Coronary artery (tissue), 2 donors: ENCODE measurements around the gene PSME1.

ENCODE experiments used
- DNase-seq: peaks from one replicate; pipeline ENCODE4 v3.0.0-alpha.2; 2017; ENCODE audit warnings: low spot score
- H3K27ac ChIP-seq, 2 donors: fragments of 200-600 bp; sonication (generic); one replicate each; pipeline ENCODE4 v1.5.1; 2016 to 2019
- H3K4me3 ChIP-seq: fragments of 200-600 bp; sonication (generic); 2 replicates; pipeline ENCODE4 v1.5.1; 2016; ENCODE audit warnings: mild to moderate bottlenecking, moderate library complexity
- TF ChIP-seq, protein P1 (sequence below): fragments of 200-600 bp; sonication (generic); IDR thresholded peaks from one replicate; pipeline ENCODE4 v1.5.1; 2019; ENCODE audit warnings: antibody characterized with exemption

Gene PSME1

DNA sequence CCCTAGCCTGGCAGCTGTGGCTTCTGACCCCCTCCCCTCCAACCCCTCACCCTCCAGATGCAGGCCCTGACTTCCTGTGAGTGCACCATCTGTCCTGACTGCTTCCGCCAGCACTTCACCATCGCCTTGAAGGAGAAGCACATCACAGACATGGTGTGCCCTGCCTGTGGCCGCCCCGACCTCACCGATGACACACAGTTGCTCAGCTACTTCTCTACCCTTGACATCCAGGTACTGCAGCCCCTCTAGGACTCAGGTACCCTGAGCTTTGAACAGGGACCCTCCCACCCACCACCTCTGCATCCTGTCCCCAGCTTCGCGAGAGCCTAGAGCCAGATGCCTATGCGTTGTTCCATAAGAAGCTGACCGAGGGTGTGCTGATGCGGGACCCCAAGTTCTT is 19.1 kb downstream of the PSME1 start:
- no peak for DNase-seq
- H3K27ac ChIP-seq: no peak overlapping the region
- no peak overlapping the region for H3K4me3 ChIP-seq
- TF ChIP-seq, protein P1, sequence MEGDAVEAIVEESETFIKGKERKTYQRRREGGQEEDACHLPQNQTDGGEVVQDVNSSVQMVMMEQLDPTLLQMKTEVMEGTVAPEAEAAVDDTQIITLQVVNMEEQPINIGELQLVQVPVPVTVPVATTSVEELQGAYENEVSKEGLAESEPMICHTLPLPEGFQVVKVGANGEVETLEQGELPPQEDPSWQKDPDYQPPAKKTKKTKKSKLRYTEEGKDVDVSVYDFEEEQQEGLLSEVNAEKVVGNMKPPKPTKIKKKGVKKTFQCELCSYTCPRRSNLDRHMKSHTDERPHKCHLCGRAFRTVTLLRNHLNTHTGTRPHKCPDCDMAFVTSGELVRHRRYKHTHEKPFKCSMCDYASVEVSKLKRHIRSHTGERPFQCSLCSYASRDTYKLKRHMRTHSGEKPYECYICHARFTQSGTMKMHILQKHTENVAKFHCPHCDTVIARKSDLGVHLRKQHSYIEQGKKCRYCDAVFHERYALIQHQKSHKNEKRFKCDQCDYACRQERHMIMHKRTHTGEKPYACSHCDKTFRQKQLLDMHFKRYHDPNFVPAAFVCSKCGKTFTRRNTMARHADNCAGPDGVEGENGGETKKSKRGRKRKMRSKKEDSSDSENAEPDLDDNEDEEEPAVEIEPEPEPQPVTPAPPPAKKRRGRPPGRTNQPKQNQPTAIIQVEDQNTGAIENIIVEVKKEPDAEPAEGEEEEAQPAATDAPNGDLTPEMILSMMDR: no peak

- TF ChIP-seq, protein P1: no peak
- H3K4me3 ChIP-seq: no peak overlapping the region
- no peak for DNase-seq
- H3K27ac ChIP-seq: no peak overlapping the region
These were observed 20.8 kb downstream of the PSME1 start for GRCh38 chr14:24156840-24157239.

DNA sequence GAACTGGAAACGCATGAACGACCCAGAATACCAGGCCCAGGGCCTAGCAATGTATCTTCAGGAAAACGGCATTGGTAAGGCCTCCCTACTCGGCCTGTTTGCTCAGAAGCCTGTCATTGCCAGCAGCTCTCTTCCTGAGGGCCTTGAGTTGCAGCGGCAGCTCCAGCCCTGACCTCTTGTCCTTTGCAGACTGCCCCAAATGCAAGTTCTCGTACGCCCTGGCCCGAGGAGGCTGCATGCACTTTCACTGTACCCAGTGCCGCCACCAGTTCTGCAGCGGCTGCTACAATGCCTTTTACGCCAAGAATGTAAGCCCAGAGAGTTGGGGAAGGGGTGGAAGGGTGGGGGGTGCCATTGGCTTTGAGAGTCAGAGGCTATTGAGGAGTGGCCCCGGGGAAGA is 21.3 kb downstream of the PSME1 start:
- Histone ChIP-seq H3K4me3 (no peak overlapping the region), H3K27ac (no peak overlapping the region)
- TF ChIP-seq, protein P1: no peak
- DNase-seq: no peak

DNA sequence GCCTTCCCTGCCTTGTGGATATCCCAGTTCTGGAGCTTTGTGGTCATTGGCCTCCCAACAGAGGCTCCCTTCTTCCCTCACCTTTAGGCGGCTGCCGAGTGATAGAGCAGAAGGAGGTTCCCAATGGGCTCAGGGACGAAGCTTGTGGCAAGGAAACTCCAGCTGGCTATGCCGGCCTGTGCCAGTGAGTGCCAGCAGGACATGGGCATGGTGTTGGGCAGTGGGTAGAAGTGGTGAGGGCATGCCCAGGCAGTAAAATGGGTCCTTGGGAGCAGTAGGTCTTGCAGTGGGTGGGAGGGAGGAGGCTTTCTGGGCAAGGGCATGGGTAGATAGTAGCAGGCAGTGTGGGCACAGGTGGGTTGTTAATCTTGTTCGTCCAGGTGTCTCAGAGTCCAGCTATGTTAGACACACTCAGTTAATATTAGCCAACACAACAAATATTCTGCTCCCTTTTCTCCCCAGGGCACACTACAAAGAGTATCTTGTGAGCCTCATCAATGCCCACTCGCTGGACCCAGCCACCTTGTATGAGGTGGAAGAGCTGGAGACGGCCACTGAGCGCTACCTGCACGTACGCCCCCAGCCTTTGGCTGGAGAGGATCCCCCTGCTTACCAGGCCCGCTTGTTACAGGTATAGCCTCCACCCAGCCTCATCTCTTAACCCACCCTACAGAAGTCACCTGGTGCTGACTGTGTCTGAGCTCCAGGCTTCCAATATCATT is 23.9 kb downstream of the PSME1 start:
- DNase-seq: peak; percentile 68
- H3K27ac ChIP-seq: peak overlapping the region in 1 of 2 donors; percentile 97
- H3K4me3 ChIP-seq: no peak overlapping the region
- TF ChIP-seq, protein P1: no peak

DNA sequence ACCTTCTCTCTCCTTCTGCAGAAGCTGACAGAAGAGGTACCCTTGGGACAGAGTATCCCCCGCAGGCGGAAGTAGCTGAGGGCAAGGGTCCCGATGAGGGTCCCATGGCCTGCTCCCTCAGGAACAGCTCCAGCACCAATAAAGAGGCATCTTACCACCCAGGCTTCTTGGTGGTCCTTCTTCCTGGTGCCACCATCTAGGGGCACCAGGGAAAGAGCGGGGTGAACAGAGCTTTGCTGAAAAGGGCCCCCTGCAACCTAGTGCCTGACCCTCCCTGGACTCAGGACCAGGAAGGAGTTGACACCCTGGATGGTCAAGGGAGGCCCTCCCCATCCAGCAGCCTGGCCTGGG is 24.5 kb downstream of the PSME1 start:
- TF ChIP-seq, protein P1: no peak
- Histone ChIP-seq H3K27ac (peak overlapping the region; percentile 88 to 97), H3K4me3 (peak overlapping the region; percentile 80)
- no peak for DNase-seq

- peak; percentile 95 for DNase-seq
- TF ChIP-seq, protein P1: peak; percentile 91
- Histone ChIP-seq H3K27ac (peak within 1 kb of the TSS; percentile 88 to 97), H3K4me3 (peak within 1 kb of the TSS; percentile 80)
These were observed 25.1 kb downstream of the PSME1 start, which contains the start of gene IRF9 for GRCh38 chr14:24160850-24161804. TSS of gene IRF9 (plus strand) at chr14:24161265. CDS start at chr14:24162145, 880 bp downstream.
